ENCODE data around the gene MPRIP.

Gene MPRIP

DNA sequence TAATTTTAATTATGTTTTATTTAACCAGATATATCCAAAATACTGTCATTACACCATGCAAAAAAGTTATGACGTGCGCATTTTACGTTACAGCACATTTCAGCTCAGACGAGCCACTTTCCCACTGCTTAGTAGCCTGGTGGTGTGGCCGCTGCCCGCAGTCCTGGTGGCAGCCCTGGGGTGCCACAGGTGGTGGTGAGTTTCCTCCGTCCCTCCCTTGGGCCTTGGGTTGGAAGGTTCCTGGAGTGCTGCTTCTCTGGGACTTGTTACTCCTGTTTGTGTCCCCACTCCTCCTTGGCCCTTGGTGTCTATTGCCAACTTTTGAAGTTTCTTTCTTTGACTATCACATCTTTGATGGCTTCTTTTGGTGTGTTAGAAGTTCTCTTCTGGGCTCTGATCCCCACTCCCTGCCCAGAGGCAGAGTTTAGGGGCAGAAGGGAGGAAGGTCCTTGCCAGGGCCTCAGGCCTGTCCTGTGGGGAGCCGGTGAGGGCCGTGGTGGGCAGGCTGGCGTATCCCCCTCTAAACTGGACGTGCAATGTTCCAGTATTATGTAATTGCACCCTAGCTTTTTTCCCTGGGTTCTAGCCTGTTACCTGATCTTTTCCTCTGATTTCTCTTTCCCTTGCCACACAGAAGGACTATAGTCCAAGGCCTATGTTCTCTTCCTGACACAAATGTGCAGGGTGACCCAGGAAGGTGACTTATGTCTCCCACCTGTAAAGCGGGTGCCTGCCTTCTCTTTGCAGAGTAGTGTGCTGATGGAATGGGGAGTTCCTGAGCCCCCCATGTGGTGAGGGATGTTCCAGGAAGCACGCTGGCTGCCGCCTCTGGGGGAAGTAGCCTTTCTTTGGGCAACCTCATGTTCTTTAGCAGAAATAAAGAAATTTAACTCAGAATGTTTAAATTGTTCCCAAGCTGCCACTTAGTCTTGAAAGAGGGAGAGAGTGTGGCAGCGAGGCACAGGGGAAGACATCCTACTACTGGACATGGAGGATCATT, 8.4 kb downstream of the MPRIP start:
- Mint-ChIP-seq H3K27me3 (no peaks in the 10 kb centered on the region), H3K36me3 (peaks cover 3% of the 10 kb centered on the region), H3K4me3 (no peak overlapping the region), H3K4me1 (ENCODE audit: low read depth) (peaks cover 72% of the 10 kb centered on the region), H3K9me3 (ENCODE audit: low read depth) (no peaks in the 10 kb centered on the region), H3K27ac (peak overlapping the region; percentile 22)

DNA sequence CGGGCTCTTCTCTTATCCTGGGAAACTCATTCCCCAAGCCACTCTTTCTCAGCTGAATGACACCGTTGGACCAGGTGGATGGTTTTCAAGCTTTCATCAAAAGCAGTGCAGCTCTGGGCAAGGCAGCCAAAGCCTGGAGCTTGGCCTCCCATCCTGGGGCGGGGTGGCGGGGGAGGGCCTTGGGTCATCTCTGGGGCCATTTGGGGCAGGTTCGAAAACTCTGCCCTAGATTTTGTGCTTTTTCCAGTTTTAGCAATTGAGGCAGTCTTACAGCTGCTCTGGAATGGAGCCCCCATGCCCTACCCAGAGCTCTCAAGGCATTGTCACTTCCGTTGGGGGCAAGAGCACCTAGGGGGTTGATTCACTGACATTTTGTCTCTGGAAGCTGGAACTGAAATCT, 9.1 kb downstream of the MPRIP start:
- Mint-ChIP-seq H3K27me3 (no peaks in the 10 kb centered on the region), H3K27ac (no peak overlapping the region), H3K36me3 (no peaks in the 10 kb centered on the region), H3K4me3 (no peak overlapping the region), H3K4me1 (ENCODE audit: low read depth) (peaks cover 66% of the 10 kb centered on the region), H3K9me3 (ENCODE audit: low read depth) (no peaks in the 10 kb centered on the region)

DNA sequence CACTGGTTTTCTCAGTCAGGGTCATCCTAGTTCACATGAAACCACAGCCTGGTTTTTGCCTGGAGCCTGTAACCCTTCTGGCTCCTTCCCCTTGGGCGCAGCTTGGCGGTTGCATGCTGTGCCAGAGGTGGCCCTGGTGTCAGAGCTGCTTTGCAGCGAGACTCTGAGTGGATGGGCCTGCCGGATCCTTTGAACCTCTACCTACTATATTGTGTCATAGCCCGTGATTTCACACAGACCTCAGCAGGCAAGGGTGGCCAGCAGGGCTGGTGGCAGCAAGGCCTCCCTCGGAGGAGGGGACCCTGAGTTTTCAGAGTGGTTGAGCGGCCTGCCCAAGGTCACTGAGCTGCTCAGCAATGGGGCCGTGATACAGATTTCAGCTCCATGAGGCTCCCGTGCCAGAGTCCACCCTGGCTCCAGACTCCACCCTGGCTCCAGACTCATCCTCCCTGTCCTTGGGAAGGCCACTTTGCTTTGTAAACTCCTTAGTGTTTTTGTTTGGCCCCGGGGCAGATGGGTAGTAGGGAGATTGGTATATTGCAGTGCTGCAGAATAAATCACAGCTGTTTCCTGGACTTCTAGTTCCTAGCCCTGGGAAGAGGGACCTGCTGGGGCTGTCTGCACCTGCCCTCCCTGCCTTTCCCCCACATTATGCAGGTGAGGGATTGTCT, 9.7 kb downstream of the MPRIP start:
- H3K36me3 Mint-ChIP-seq: no peaks in the 10 kb centered on the region
- no peak overlapping the region for H3K27ac Mint-ChIP-seq
- peaks cover 61% of the 10 kb centered on the region for H3K4me1 Mint-ChIP-seq (ENCODE audit: low read depth)
- no peaks in the 10 kb centered on the region for H3K27me3 Mint-ChIP-seq
- H3K4me3 Mint-ChIP-seq: no peak overlapping the region
- H3K9me3 Mint-ChIP-seq (ENCODE audit: low read depth): no peaks in the 10 kb centered on the region

DNA sequence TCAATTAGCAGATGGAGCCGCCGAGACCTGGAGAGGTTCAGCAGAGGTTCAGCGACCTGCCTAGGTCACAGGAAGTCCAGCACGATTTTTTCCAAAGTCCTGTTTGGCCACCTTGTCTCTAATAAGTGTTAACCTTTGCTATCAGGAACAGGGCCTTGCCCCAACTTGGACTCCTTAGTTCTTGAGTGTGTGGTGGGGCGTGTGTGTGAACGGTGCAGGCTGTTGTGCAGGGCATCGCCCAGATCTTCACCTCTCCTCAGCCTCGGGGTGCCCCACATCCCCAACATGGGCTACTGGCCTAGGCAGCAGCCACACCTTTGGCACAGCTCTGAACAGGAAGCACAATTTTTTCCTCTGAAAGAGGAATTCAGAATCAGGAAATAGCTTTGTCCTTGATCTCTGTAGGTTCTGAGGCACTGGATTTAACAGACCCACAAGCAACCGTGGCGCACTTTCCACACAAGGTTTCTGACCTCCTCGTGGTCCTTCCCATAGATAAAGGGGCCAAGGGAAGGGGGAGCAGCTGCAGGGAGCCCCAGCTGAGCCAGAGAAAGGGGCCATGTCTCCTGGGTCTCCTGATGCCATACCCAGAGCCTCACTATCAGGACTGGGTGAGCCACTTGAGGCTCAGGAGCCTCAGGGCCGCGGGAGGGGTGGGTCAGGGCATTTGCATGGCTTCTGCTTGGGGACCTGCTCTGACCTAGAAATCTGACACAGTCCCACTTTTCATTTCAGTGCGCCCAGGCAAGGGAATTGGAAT, 10.4 kb downstream of the MPRIP start:
- Mint-ChIP-seq H3K27me3 (no peaks in the 10 kb centered on the region), H3K36me3 (no peaks in the 10 kb centered on the region), H3K4me3 (no peak overlapping the region), H3K9me3 (ENCODE audit: low read depth) (no peaks in the 10 kb centered on the region), H3K4me1 (ENCODE audit: low read depth) (peaks cover 56% of the 10 kb centered on the region), H3K27ac (no peak overlapping the region)

DNA sequence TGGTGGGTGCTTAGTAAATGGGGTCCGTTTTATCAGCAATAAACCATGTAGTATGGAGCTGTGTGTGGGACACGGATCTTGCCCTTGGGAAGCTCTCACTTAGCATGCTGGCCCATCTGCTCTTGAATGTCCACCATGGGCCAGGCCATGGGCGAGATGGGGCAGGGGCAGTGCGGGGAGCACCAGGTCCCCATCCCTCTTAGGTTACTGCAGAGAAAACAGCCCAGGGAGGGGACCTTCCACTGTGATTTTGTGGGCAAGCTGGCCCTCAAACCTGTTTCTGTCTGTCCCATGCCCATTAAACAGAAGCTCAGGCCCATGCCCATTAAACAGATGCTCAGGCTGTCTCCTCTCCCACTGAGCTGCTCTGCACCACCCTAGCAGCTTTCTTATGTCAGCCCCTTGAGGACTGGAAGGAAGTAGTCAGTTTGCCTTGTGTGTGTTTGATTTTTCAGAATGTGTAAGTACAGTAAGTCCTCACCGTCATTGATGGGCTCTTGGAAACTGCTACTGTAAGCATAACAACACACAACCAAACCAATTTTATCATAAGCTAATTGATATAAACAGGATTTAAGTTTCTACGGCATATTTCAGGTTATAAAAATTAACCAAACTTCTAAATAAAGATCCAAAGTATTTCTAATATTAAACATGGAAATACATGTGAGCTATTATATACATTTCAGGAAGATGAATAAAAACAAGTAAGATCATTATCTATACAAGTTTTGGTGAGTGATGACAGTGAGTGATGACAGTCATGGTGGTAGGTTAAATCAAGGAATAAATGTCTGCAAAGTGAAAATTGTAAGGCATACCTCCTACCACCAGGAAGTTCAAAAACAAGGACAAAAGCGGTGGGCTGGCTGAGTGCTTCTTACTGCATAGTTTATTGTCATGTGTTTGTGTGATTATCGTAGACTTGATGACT, 11.5 kb downstream of the MPRIP start:
- peak overlapping the region; percentile 10 for H3K27ac Mint-ChIP-seq
- no peak overlapping the region for H3K4me3 Mint-ChIP-seq
- no peaks in the 10 kb centered on the region for H3K36me3 Mint-ChIP-seq
- H3K27me3 Mint-ChIP-seq: no peaks in the 10 kb centered on the region
- peaks cover 45% of the 10 kb centered on the region for H3K4me1 Mint-ChIP-seq (ENCODE audit: low read depth)
- no peaks in the 10 kb centered on the region for H3K9me3 Mint-ChIP-seq (ENCODE audit: low read depth)

DNA sequence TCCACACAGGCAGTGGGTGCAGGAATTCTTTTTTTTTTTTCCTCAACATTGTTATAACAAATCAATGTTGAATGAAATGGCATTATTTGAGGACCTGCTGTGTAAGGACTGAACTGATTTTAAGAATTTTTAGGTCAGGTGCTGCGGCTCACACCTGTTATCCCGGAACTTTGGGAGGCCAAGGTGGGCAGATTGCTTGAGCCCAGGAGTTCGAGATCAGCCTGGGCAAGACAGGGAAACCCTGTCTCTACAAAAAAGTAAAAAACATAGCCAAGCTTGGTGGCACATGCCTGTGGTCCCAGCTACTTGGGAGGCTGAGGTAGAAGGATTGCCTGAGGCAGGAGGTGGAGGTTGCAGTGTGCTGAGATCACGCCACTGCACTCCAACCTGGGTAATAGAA, 12.4 kb downstream of the MPRIP start:
- Mint-ChIP-seq H3K9me3 (ENCODE audit: low read depth) (no peaks in the 10 kb centered on the region), H3K27ac (no peak overlapping the region), H3K4me3 (no peak overlapping the region), H3K36me3 (no peaks in the 10 kb centered on the region), H3K27me3 (no peaks in the 10 kb centered on the region), H3K4me1 (ENCODE audit: low read depth) (peaks cover 37% of the 10 kb centered on the region)

GRCh38 chr17:17055286-17056155, 13.3 kb downstream of the MPRIP start:
- H3K4me1 Mint-ChIP-seq (ENCODE audit: low read depth): peaks cover 35% of the 10 kb centered on the region
- no peak overlapping the region for H3K4me3 Mint-ChIP-seq
- H3K9me3 Mint-ChIP-seq (ENCODE audit: low read depth): no peaks in the 10 kb centered on the region
- H3K27ac Mint-ChIP-seq: no peak overlapping the region
- no peaks in the 10 kb centered on the region for H3K36me3 Mint-ChIP-seq
- H3K27me3 Mint-ChIP-seq: no peaks in the 10 kb centered on the region

DNA sequence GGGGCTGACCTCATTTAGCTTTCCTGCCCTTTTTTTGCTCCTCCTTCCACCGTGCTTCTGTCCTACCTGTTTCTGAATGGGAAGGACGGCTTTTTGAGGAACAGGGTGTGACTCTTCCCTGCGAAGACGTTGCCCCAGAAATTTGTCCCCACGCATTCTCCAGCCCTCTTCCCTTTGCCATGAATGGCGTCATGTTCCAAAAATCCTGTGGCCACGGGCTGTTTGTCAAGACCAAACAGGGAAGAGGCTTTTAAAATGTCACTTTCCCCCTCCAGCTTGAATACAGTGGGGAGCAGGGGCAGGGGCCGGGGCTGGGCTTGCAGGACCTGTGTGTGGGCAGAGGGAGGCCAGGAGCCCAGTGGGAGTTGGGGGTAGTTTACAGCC, 13.9 kb downstream of the MPRIP start:
- H3K27ac Mint-ChIP-seq: no peak overlapping the region
- H3K4me1 Mint-ChIP-seq (ENCODE audit: low read depth): peaks cover 34% of the 10 kb centered on the region
- H3K27me3 Mint-ChIP-seq: no peaks in the 10 kb centered on the region
- no peaks in the 10 kb centered on the region for H3K9me3 Mint-ChIP-seq (ENCODE audit: low read depth)
- H3K36me3 Mint-ChIP-seq: no peaks in the 10 kb centered on the region
- H3K4me3 Mint-ChIP-seq: no peak overlapping the region

GRCh38 chr17:17057057-17057551, 14.8 kb downstream of the MPRIP start:
- H3K4me1 Mint-ChIP-seq (ENCODE audit: low read depth): peaks cover 29% of the 10 kb centered on the region
- H3K27ac Mint-ChIP-seq: no peak overlapping the region
- H3K36me3 Mint-ChIP-seq: no peaks in the 10 kb centered on the region
- no peak overlapping the region for H3K4me3 Mint-ChIP-seq
- no peaks in the 10 kb centered on the region for H3K27me3 Mint-ChIP-seq
- H3K9me3 Mint-ChIP-seq (ENCODE audit: low read depth): no peaks in the 10 kb centered on the region

DNA sequence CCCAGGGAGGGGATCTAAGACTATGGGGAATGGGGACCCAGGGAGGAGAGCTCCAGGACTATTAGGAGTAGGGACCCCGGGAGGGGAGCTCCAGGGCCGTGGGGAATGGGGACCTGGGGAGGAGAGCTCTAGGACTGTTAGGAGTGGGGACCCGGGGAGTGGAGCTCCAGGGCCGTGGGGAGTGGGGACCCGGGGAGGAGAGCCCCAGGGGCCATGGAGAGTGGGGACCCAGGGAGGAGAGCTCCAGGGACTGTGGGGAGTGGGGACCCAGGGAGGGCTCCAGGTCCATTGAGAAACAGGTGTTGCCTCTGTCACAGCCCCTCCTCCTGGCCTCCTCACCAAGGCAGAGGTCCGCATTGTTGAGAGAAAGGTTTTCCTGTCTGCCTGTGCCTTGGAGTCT, 16.0 kb downstream of the MPRIP start:
- Mint-ChIP-seq H3K4me1 (ENCODE audit: low read depth) (peaks cover 31% of the 10 kb centered on the region), H3K27ac (no peak overlapping the region), H3K36me3 (no peaks in the 10 kb centered on the region), H3K9me3 (ENCODE audit: low read depth) (no peaks in the 10 kb centered on the region), H3K27me3 (no peaks in the 10 kb centered on the region), H3K4me3 (no peak overlapping the region)

DNA sequence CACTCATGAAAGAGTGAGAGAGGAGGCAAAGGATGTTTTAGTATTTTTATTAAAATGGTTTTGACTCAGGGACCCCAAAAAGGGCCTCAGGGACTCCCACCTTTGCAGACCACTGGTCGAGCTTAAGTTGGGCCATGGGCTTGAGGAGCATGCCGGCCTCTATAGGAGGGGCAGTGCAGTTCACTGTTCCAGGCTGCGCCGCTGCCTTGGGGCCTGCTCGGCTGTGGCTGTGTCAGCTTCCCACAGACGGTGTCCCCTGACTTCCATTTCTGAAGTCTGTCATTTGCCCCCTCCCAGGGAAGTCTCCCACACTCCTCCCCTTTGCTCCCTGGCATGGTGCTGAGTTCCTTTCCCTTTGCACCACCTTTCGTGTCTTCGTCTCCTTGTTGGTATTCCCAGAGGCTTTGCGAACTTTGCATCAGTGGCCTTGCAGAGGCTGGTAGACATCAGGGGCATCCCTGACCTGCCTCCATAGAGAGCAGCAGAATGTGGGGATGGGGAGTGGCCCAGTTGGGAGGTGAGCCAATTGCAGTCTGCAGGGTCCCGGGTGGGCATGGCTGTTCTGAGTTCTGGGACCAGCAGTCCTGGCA, 17.1 kb downstream of the MPRIP start:
- Mint-ChIP-seq H3K4me1 (ENCODE audit: low read depth) (peaks cover 30% of the 10 kb centered on the region), H3K27ac (no peak overlapping the region), H3K36me3 (peaks cover 2% of the 10 kb centered on the region), H3K9me3 (ENCODE audit: low read depth) (no peaks in the 10 kb centered on the region), H3K4me3 (no peak overlapping the region), H3K27me3 (no peaks in the 10 kb centered on the region)

DNA sequence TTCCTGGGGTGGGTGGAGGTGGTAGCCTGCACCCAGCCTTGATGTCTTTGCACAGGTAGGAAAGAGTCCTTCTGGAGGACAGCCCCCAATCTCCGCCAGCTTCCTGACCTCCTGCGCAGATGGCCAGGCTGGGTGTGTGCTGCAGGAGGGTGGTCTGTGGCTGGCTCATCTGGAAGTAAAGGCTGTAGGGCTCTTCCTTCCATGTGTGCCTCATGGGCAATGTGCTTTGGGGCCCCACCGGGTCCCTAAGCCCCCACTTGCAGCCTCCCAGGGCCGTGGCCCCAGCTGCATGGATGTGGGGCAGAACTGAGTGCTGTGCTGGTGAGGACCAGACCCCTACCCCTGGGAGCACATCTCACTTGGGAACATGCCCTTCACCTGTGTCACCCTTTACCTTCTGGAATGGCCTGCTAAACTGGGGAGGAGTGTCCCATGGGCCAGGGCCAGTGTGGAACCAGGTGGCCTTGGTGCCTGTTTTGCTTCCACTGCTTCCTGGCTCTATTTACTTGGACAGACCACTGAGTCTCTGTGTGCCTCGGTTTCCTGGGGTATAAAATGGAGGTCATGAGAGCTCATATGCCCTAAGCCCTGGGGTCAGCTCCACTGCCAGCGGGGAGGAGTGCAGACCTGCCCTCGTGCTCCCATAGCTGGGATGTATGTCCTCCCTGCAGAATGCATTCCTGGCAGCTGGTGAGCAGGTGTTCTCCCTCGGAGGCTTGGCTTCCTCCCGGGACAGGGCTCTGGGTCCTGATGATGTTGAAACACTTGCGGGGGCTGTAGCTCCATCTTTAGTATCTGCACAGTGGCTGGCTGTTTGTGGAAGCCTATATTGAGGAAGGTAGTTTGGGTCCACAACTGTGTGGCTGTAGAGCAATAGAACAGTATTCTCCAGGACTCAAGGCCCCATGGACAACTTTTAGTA, 18.0 kb downstream of the MPRIP start:
- Mint-ChIP-seq H3K36me3 (peaks cover 3% of the 10 kb centered on the region), H3K4me3 (no peak overlapping the region), H3K4me1 (ENCODE audit: low read depth) (peaks cover 36% of the 10 kb centered on the region), H3K27ac (no peak overlapping the region), H3K9me3 (ENCODE audit: low read depth) (no peaks in the 10 kb centered on the region), H3K27me3 (no peaks in the 10 kb centered on the region)

Measured in activated naive CD8-positive, alpha-beta T cell (primary cell).